Peyer's patch (tissue), 4 donors: ENCODE measurements around the gene PKP1. TPM values are rescaled to one million over a fixed set of nuclear protein-coding genes. Genes with fewer than 3 reads are reported as not detected.

Source experiments
- DNase-seq, 3 donors: peaks; one replicate each; pipeline ENCODE4 v3.0.0-alpha.2; 2017 to 2019
- H3K27ac ChIP-seq, 4 donors: fragments of 200-600 bp; sonication (generic); one replicate each; pipeline ENCODE4 v1.5.1; 2016 to 2019
- H3K27me3 ChIP-seq, 2 donors: fragments of 200-600 bp; sonication (generic); one replicate each; pipeline ENCODE4 v1.5.1; 2019
- H3K36me3 ChIP-seq, 3 donors: fragments of 200-600 bp; sonication (generic); one replicate each; pipeline ENCODE4 v1.5.1; 2016 to 2019
- H3K4me1 ChIP-seq, 4 donors: fragments of 200-600 bp; sonication (generic); one replicate each; pipeline ENCODE4 v1.5.1; 2016 to 2019
- H3K4me3 ChIP-seq, 4 donors: fragments of 200-600 bp; sonication (generic); 1 replicate in 3 of 4; 2 replicates in 1 of 4; pipeline ENCODE4 v1.5.1; 2016 to 2019; ENCODE audit warnings: mild to moderate bottlenecking in 1 of 4
- H3K9me3 ChIP-seq, 4 donors: fragments of 200-600 bp; sonication (generic); one replicate each; pipeline ENCODE4 v1.5.1; 2016 to 2019; ENCODE audit warnings: mild to moderate bottlenecking in 1 of 4
- CTCF ChIP-seq, 6 experiments: fragments of 450-650 bp in 4 of 6; fragments of 200-600 bp in 2 of 6; sonication (generic) in 1 of 6; IDR thresholded peaks; one replicate each; pipeline ENCODE4 v1.5.1; 2017 to 2019; ENCODE audit warnings: antibody characterized with exemption in 6 of 6, mild to moderate bottlenecking in 3 of 6, moderate library complexity in 1 of 6
- POLR2A ChIP-seq, 2 donors: fragments of 450-650 bp; IDR thresholded peaks; one replicate each; pipeline ENCODE4 v1.5.1; 2017; ENCODE audit warnings: antibody characterized with exemption in 2 of 2, mild to moderate bottlenecking in 2 of 2, moderate library complexity in 2 of 2
- total RNA-seq, 4 donors: library from RNA; depleted of rRNA; stranded (reverse); fragments of >200 nt; gene quantifications; one replicate each; pipeline ENCODE4 v1.1.0, GENCODE V29; 2016

Gene PKP1
- total RNA-seq, 4 donors from 2014 or later, result 0.54 to 11.6 (median 1.4) TPM

GRCh38 chr1:201346987-201347386 lies 63.7 kb downstream of the PKP1 start:
- TF ChIP-seq POLR2A (IDR thresholded peaks at IDR 0.05) (no peak), CTCF (IDR thresholded peaks at IDR 0.05) (no peak)
- Histone ChIP-seq H3K27me3 (no peaks in the 10 kb centered on the region), H3K27ac (no peak overlapping the region), H3K4me1 (no peaks in the 10 kb centered on the region), H3K9me3 (no peaks in the 10 kb centered on the region), H3K4me3 (no peak overlapping the region), H3K36me3 (no peaks in the 10 kb centered on the region)
- DNase-seq, result no peak

GRCh38 chr1:201347498-201348210 lies 64.3 kb downstream of the PKP1 start:
- DNase-seq, result peak in 1 of 3 donors; percentile 25
- TF ChIP-seq CTCF (IDR thresholded peaks at IDR 0.05) (no peak), POLR2A (IDR thresholded peaks at IDR 0.05) (no peak)
- Histone ChIP-seq H3K27ac (no peak overlapping the region), H3K4me3 (no peak overlapping the region), H3K36me3 (no peaks in the 10 kb centered on the region), H3K27me3 (no peaks in the 10 kb centered on the region), H3K4me1 (no peaks in the 10 kb centered on the region), H3K9me3 (no peaks in the 10 kb centered on the region)

GRCh38 chr1:201348211-201348566 lies 64.9 kb downstream of the PKP1 start:
- H3K27ac ChIP-seq, result no peak overlapping the region
- H3K36me3 ChIP-seq, result no peaks in the 10 kb centered on the region
- H3K4me3 ChIP-seq, result no peak overlapping the region
- H3K9me3 ChIP-seq, result no peaks in the 10 kb centered on the region
- no peaks in the 10 kb centered on the region for H3K27me3 ChIP-seq
- TF ChIP-seq CTCF (IDR thresholded peaks at IDR 0.05) (peak in 4 of 6 experiments; percentile 36 to 60 (median 54)), POLR2A (IDR thresholded peaks at IDR 0.05) (no peak)
- no peaks in the 10 kb centered on the region for H3K4me1 ChIP-seq
- DNase-seq, result peak in 2 of 3 donors; percentile 54 to 60

- no peaks in the 10 kb centered on the region for H3K4me1 ChIP-seq
- no peaks in the 10 kb centered on the region for H3K9me3 ChIP-seq
- H3K27ac ChIP-seq, result no peak overlapping the region
- TF ChIP-seq POLR2A (IDR thresholded peaks at IDR 0.05) (no peak), CTCF (IDR thresholded peaks at IDR 0.05) (no peak)
- DNase-seq, result peak in 1 of 3 donors; percentile 5
- no peaks in the 10 kb centered on the region for H3K27me3 ChIP-seq
- H3K36me3 ChIP-seq, result no peaks in the 10 kb centered on the region
- H3K4me3 ChIP-seq, result no peak overlapping the region
Measured at GRCh38 chr1:201349092-201349491, 65.8 kb downstream of the PKP1 start.

- Histone ChIP-seq H3K27me3 (no peaks in the 10 kb centered on the region), H3K4me1 (no peaks in the 10 kb centered on the region), H3K9me3 (no peaks in the 10 kb centered on the region), H3K4me3 (no peak overlapping the region), H3K36me3 (no peaks in the 10 kb centered on the region), H3K27ac (no peak overlapping the region)
- peak in 1 of 3 donors; percentile 18 for DNase-seq
- TF ChIP-seq CTCF (IDR thresholded peaks at IDR 0.05) (no peak), POLR2A (IDR thresholded peaks at IDR 0.05) (no peak)
Measured at GRCh38 chr1:201350361-201350725, 67.0 kb downstream of the PKP1 start.
